ENCODE results near the gene MAGI2. TPM values are rescaled to one million over a fixed set of nuclear protein-coding genes. Genes with fewer than 3 reads are reported as not detected.

The MAGI2 gene
- total RNA-seq, 6 experiments from 2014 or later = 7.1 to 9.8 (median 8.5) TPM

- peaks cover 35% of the 10 kb centered on the region for H3K4me1 Mint-ChIP-seq (ENCODE audit: low read depth)
- no peak overlapping the region for H3K27ac Mint-ChIP-seq
- H3K36me3 Mint-ChIP-seq (ENCODE audit: low read depth) = peaks cover 7% of the 10 kb centered on the region; the same call in 1 of the 2 replicates
- H3K9me3 Mint-ChIP-seq = no peaks in the 10 kb centered on the region
- no peak overlapping the region for H3K4me3 Mint-ChIP-seq
- no peak for DNase-seq
- TF ChIP-seq CTCF (IDR thresholded peaks at IDR 0.05) = no peak
- no peaks in the 10 kb centered on the region for H3K27me3 Mint-ChIP-seq (ENCODE audit: insufficient read depth)
Observed at GRCh38 chr7:79410345-79410744, 43.1 kb downstream of the MAGI2 start.

- no peaks in the 10 kb centered on the region for H3K27me3 Mint-ChIP-seq (ENCODE audit: insufficient read depth)
- no peaks in the 10 kb centered on the region for H3K9me3 Mint-ChIP-seq
- TF ChIP-seq CTCF (IDR thresholded peaks at IDR 0.05) = no peak
Observed at GRCh38 chr7:79407351-79407750, 46.1 kb downstream of the MAGI2 start.

GRCh38 chr7:79406371-79406770, 47.1 kb downstream of the MAGI2 start:
- no peak for DNase-seq
- Mint-ChIP-seq H3K4me3 (no peak overlapping the region), H3K27ac (no peak overlapping the region), H3K4me1 (ENCODE audit: low read depth) (peaks cover 42% of the 10 kb centered on the region), H3K27me3 (ENCODE audit: insufficient read depth) (no peaks in the 10 kb centered on the region), H3K9me3 (no peaks in the 10 kb centered on the region), H3K36me3 (ENCODE audit: low read depth) (no peaks in the 10 kb centered on the region)
- TF ChIP-seq CTCF (IDR thresholded peaks at IDR 0.05) = no peak

More at GRCh38 chr7:79407351-79407750, 46.1 kb downstream of the MAGI2 start:
- Mint-ChIP-seq H3K36me3 (ENCODE audit: low read depth) (no peaks in the 10 kb centered on the region), H3K27ac (no peak overlapping the region), H3K4me3 (no peak overlapping the region), H3K4me1 (ENCODE audit: low read depth) (peaks cover 42% of the 10 kb centered on the region)
- DNase-seq = no peak

GRCh38 chr7:79405368-79405767, 48.1 kb downstream of the MAGI2 start:
- Mint-ChIP-seq H3K9me3 (no peaks in the 10 kb centered on the region), H3K4me3 (no peak overlapping the region), H3K36me3 (ENCODE audit: low read depth) (no peaks in the 10 kb centered on the region), H3K4me1 (ENCODE audit: low read depth) (peaks cover 40% of the 10 kb centered on the region), H3K27ac (no peak overlapping the region), H3K27me3 (ENCODE audit: insufficient read depth) (no peaks in the 10 kb centered on the region)
- no peak for DNase-seq
- TF ChIP-seq CTCF (IDR thresholded peaks at IDR 0.05) = no peak

GRCh38 chr7:79403879-79404278, 49.6 kb downstream of the MAGI2 start:
- no peak for TF ChIP-seq CTCF (IDR thresholded peaks at IDR 0.05)
- DNase-seq = no peak
- H3K9me3 Mint-ChIP-seq = no peaks in the 10 kb centered on the region
- no peaks in the 10 kb centered on the region for H3K36me3 Mint-ChIP-seq (ENCODE audit: low read depth)
- H3K27me3 Mint-ChIP-seq (ENCODE audit: insufficient read depth) = no peaks in the 10 kb centered on the region
- H3K4me3 Mint-ChIP-seq = no peak overlapping the region
- H3K4me1 Mint-ChIP-seq (ENCODE audit: low read depth) = peaks cover 34% of the 10 kb centered on the region
- H3K27ac Mint-ChIP-seq = no peak overlapping the region

- no peak for TF ChIP-seq CTCF (IDR thresholded peaks at IDR 0.05)
- peaks cover 35% of the 10 kb centered on the region for H3K4me1 Mint-ChIP-seq (ENCODE audit: low read depth)
- no peaks in the 10 kb centered on the region for H3K27me3 Mint-ChIP-seq (ENCODE audit: insufficient read depth)
- no peak overlapping the region for H3K27ac Mint-ChIP-seq
- no peaks in the 10 kb centered on the region for H3K36me3 Mint-ChIP-seq (ENCODE audit: low read depth)
- H3K4me3 Mint-ChIP-seq = no peak overlapping the region
- no peak for DNase-seq
- H3K9me3 Mint-ChIP-seq = no peaks in the 10 kb centered on the region
Observed at GRCh38 chr7:79403451-79403850, 50.0 kb downstream of the MAGI2 start.

Data from HFFc6 (cell line).